DOHH2 (cell line): Measurements from ENCODE around the gene HEXIM1.

Experiments used
- CTCF ChIP-seq: fragments of 200-600 bp; sonication (generic); IDR thresholded peaks from one replicate; pipeline ENCODE4 v1.5.1; 2014; ENCODE audit warnings: antibody characterized with exemption, mild to moderate bottlenecking, low read depth, low read length; ENCODE audit not compliant: poor library complexity, severe bottlenecking
- EZH2phosphoT487 ChIP-seq: fragments of 200-600 bp; sonication (generic); IDR thresholded peaks from 2 replicates; pipeline ENCODE4 v1.6.1; 2017; ENCODE audit warnings: borderline replicate concordance, mild to moderate bottlenecking, antibody characterized with exemption, low read length, moderate library complexity, mixed read lengths

- TF ChIP-seq CTCF (no peak), EZH2phosphoT487 (no peak)
These were observed 30.9 kb upstream of the HEXIM1 start for GRCh38 chr17:45117334-45117733.
